Measurements from ENCODE around the gene SNRNP200.

The SNRNP200 gene

GRCh38 chr2:96319396-96319795 is 14.1 kb upstream of the SNRNP200 start:
- ATAC-seq = no peak
- TF ChIP-seq TOX (CRISPR knock-in tag; IDR thresholded peaks at IDR 0.05; ENCODE audit: borderline replicate concordance) (no peak), TSHZ2 (CRISPR knock-in tag; IDR thresholded peaks at IDR 0.05) (no peak), ESRRG (CRISPR knock-in tag; IDR thresholded peaks at IDR 0.05) (no peak), BACH2 (CRISPR knock-in tag; IDR thresholded peaks at IDR 0.05; ENCODE audit: borderline replicate concordance) (no peak), ZC3H10 (CRISPR knock-in tag; IDR thresholded peaks at IDR 0.05) (no peak), ISL1 (CRISPR knock-in tag; IDR thresholded peaks at IDR 0.05) (no peak), GLIS3 (CRISPR knock-in tag; IDR thresholded peaks at IDR 0.05) (no peak), PATZ1 (CRISPR knock-in tag; IDR thresholded peaks at IDR 0.05; ENCODE audit: borderline replicate concordance) (no peak), SNAI2 (CRISPR knock-in tag; IDR thresholded peaks at IDR 0.05) (no peak), TCF4 (CRISPR knock-in tag; IDR thresholded peaks at IDR 0.05; ENCODE audit: borderline replicate concordance) (no peak), CSDC2 (CRISPR knock-in tag; IDR thresholded peaks at IDR 0.05) (no peak)
- TF ChIP-seq, protein P1, sequence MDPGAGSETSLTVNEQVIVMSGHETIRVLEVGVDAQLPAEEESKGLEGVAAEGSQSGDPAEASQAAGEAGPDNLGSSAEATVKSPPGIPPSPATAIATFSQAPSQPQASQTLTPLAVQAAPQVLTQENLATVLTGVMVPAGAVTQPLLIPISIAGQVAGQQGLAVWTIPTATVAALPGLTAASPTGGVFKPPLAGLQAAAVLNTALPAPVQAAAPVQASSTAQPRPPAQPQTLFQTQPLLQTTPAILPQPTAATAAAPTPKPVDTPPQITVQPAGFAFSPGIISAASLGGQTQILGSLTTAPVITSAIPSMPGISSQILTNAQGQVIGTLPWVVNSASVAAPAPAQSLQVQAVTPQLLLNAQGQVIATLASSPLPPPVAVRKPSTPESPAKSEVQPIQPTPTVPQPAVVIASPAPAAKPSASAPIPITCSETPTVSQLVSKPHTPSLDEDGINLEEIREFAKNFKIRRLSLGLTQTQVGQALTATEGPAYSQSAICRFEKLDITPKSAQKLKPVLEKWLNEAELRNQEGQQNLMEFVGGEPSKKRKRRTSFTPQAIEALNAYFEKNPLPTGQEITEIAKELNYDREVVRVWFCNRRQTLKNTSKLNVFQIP (CRISPR knock-in tag; IDR thresholded peaks at IDR 0.05; ENCODE audit: borderline replicate concordance, low read depth) = no peak
- TF ChIP-seq, protein P2, sequence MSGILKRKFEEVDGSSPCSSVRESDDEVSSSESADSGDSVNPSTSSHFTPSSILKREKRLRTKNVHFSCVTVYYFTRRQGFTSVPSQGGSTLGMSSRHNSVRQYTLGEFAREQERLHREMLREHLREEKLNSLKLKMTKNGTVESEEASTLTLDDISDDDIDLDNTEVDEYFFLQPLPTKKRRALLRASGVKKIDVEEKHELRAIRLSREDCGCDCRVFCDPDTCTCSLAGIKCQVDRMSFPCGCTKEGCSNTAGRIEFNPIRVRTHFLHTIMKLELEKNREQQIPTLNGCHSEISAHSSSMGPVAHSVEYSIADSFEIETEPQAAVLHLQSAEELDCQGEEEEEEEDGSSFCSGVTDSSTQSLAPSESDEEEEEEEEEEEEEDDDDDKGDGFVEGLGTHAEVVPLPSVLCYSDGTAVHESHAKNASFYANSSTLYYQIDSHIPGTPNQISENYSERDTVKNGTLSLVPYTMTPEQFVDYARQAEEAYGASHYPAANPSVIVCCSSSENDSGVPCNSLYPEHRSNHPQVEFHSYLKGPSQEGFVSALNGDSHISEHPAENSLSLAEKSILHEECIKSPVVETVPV (CRISPR knock-in tag; IDR thresholded peaks at IDR 0.05) = no peak

DNA sequence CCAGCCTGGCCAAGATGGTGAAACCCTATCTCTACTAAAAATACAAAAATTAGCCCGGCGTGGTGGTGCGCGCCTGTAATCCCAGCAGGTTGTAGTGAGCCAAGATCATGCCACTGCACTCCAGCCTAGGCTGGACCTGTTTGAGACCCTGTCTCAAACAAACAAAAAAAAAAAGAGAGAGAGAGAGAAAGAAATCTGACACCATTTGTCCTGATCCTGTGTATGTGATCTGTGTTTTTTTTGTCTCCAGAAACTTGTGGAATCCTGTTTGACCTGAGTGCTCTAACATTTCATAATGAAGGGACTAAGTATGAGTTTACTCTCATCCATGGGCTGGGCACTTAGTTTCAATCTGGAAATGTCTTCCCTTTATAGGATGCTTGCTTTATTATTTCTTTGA is 13.4 kb upstream of the SNRNP200 start:
- TF ChIP-seq ZC3H10 (CRISPR knock-in tag; IDR thresholded peaks at IDR 0.05) = no peak
- no peak for TF ChIP-seq GLIS3 (CRISPR knock-in tag; IDR thresholded peaks at IDR 0.05)
- TF ChIP-seq OSR1 (CRISPR knock-in tag; IDR thresholded peaks at IDR 0.05) = no peak
- TF ChIP-seq TSHZ2 (CRISPR knock-in tag; IDR thresholded peaks at IDR 0.05) = no peak
- TF ChIP-seq ZNF565 (CRISPR knock-in tag; conservative IDR thresholded peaks at IDR 0.05; ENCODE audit: low read depth) = no peak
- TF ChIP-seq TOX (CRISPR knock-in tag; IDR thresholded peaks at IDR 0.05; ENCODE audit: borderline replicate concordance) = no peak
- TF ChIP-seq, protein P2 (CRISPR knock-in tag; IDR thresholded peaks at IDR 0.05) = no peak
- ATAC-seq = no peak

GRCh38 chr2:96317584-96317997 is 12.2 kb upstream of the SNRNP200 start:
- no peak for ATAC-seq
- TF ChIP-seq ZNF565 (CRISPR knock-in tag; conservative IDR thresholded peaks at IDR 0.05; ENCODE audit: low read depth) (no peak), SNAI2 (CRISPR knock-in tag; IDR thresholded peaks at IDR 0.05) (no peak), ZC3H10 (CRISPR knock-in tag; IDR thresholded peaks at IDR 0.05) (no peak), OSR1 (CRISPR knock-in tag; IDR thresholded peaks at IDR 0.05) (no peak), TCF4 (CRISPR knock-in tag; IDR thresholded peaks at IDR 0.05; ENCODE audit: borderline replicate concordance) (no peak), ZNF8 (CRISPR knock-in tag; IDR thresholded peaks at IDR 0.05) (no peak), ZNF70 (CRISPR knock-in tag; IDR thresholded peaks at IDR 0.05) (no peak), ESRRG (CRISPR knock-in tag; IDR thresholded peaks at IDR 0.05) (no peak), PATZ1 (CRISPR knock-in tag; IDR thresholded peaks at IDR 0.05; ENCODE audit: borderline replicate concordance) (no peak), BACH2 (CRISPR knock-in tag; IDR thresholded peaks at IDR 0.05; ENCODE audit: borderline replicate concordance) (no peak)
- TF ChIP-seq, protein P1 (CRISPR knock-in tag; IDR thresholded peaks at IDR 0.05; ENCODE audit: borderline replicate concordance, low read depth) = no peak
- TF ChIP-seq, protein P2 (CRISPR knock-in tag; IDR thresholded peaks at IDR 0.05) = no peak

Measured in SK-N-SH treated with all-trans-retinoic acid at 6 μM for 48 hours (cell line).